DOHH2 (cell line): ENCODE measurements around the gene CACNA1I.

Experiments used
- CTCF ChIP-seq: fragments of 200-600 bp; sonication (generic); IDR thresholded peaks from one replicate; pipeline ENCODE4 v1.5.1; 2014; ENCODE audit warnings: antibody characterized with exemption, mild to moderate bottlenecking, low read depth, low read length; ENCODE audit not compliant: poor library complexity, severe bottlenecking
- EZH2phosphoT487 ChIP-seq: fragments of 200-600 bp; sonication (generic); IDR thresholded peaks from 2 replicates; pipeline ENCODE4 v1.6.1; 2017; ENCODE audit warnings: borderline replicate concordance, mild to moderate bottlenecking, antibody characterized with exemption, low read length, moderate library complexity, mixed read lengths

DNA sequence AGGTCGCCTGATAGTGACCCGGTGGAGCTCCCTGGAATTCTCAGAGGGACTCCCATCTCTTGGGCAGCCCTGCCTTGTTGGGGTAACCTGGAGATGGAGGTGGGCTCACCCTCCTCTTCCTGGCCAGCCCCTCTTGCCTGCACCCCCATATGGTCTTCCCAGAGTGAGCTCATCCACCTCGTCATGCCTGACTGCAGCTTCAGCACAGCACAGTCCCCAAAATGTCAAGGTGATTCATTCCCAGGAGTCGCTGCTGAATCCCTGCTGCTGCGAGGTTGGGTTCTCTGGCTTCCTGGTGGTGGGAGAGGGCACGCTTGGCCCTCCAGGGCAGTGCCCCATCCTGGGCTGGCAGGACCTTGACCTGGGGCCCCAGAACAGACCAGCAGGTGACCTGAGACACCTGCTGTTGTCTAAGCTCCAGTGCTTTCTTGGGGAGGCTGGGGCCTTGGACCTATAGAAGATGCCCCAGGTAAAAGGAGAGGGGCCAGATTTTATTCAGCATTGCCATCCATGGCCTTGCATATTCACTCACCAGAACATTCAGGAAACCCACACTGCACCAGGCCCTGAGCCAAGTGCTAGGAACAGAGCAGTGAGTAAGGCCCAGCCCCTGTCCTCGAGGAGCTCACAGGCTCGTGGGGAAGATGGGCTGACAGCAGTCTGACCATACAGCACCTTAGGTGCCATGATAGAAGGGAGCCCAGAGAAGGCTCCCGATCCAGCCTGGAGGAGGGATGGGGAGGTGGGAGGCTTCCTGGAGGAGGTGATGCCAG lies 72.9 kb downstream of the CACNA1I start:
- TF ChIP-seq EZH2phosphoT487 (no peak), CTCF (no peak)
